Activated naive CD4-positive, alpha-beta T cell treated with anti-CD3 and anti-CD28 coated beads for 36 hours (primary cell): ENCODE data around the gene MITF. TPM values are rescaled to one million over a fixed set of nuclear protein-coding genes. Genes with fewer than 3 reads are reported as not detected.

ENCODE experiments used
- CTCF ChIA-PET: fragments of 350-600 bp; sonication (Branson Sonifier 250); formaldehyde crosslinking; loops from one replicate; lab custom pipeline; 2021; ENCODE audit warnings: antibody characterized with exemption; lab: Charles Lee
- DNase-seq: peaks from one replicate; pipeline ENCODE4 v3.0.0-alpha.2; 2020
- H3K27ac Mint-ChIP-seq: one replicate; pipeline ENCODE4 v1.8.0; 2021; ENCODE audit warnings: mild to moderate bottlenecking, mixed read lengths
- H3K27me3 Mint-ChIP-seq: one replicate; pipeline ENCODE4 v1.8.0; 2021; ENCODE audit warnings: low read depth, mixed read lengths
- H3K36me3 Mint-ChIP-seq: one replicate; pipeline ENCODE4 v1.8.0; 2021; ENCODE audit warnings: low read depth, mixed read lengths
- H3K4me1 Mint-ChIP-seq: one replicate; pipeline ENCODE4 v1.8.0; 2021; ENCODE audit warnings: low read depth, mixed read lengths
- H3K4me3 Mint-ChIP-seq: one replicate; pipeline ENCODE4 v1.8.0; 2021; ENCODE audit warnings: mild to moderate bottlenecking, moderate library complexity, mixed read lengths
- H3K9me3 Mint-ChIP-seq: one replicate; pipeline ENCODE4 v1.8.0; 2021; ENCODE audit warnings: mixed read lengths
- intact Hi-C: fragments of 100-400 bp; cut with micrococcal nuclease; formaldehyde crosslinking; loops from one replicate; pipeline ENCODE4 v1.15.1; 2023
- total RNA-seq, 2 experiments: library from RNA; stranded (reverse); gene quantifications; one replicate each; pipeline ENCODE4 v1.2.3, GENCODE V29; 2021

MITF gene
- total RNA-seq, 2 experiments from 2014 or later, result not detected

GRCh38 chr3:69735893-69736292, 3.4 kb upstream of the MITF start:
- CTCF ChIA-PET, result no interaction called here
- no peaks in the 10 kb centered on the region for H3K9me3 Mint-ChIP-seq

GRCh38 chr3:69737392-69737791, 1.9 kb upstream of the MITF start:
- Mint-ChIP-seq H3K27ac (no peak overlapping the region), H3K9me3 (no peaks in the 10 kb centered on the region), H3K27me3 (peaks cover 47% of the 10 kb centered on the region), H3K4me1 (peaks cover 10% of the 10 kb centered on the region), H3K36me3 (no peaks in the 10 kb centered on the region), H3K4me3 (no peak overlapping the region)
- DNase-seq, result no peak
- CTCF ChIA-PET, result no interaction called here
- intact Hi-C loops, result no loop called here

More at GRCh38 chr3:69735893-69736292, 3.4 kb upstream of the MITF start:
- no peak overlapping the region for H3K27ac Mint-ChIP-seq
- H3K27me3 Mint-ChIP-seq, result peaks cover 39% of the 10 kb centered on the region
- no peak for DNase-seq
- no peaks in the 10 kb centered on the region for H3K36me3 Mint-ChIP-seq
- H3K4me1 Mint-ChIP-seq, result peaks cover 10% of the 10 kb centered on the region
- H3K4me3 Mint-ChIP-seq, result no peak overlapping the region
- intact Hi-C loops, result no loop called here

GRCh38 chr3:69738315-69738714, 949 bp upstream of the MITF start:
- H3K9me3 Mint-ChIP-seq, result no peaks in the 10 kb centered on the region
- CTCF ChIA-PET, result no interaction called here
- intact Hi-C loops, result no loop called here
- H3K4me3 Mint-ChIP-seq, result peak overlapping the region; percentile 63
- H3K27me3 Mint-ChIP-seq, result peaks cover 47% of the 10 kb centered on the region
- H3K27ac Mint-ChIP-seq, result no peak overlapping the region
- H3K4me1 Mint-ChIP-seq, result peaks cover 10% of the 10 kb centered on the region
- DNase-seq, result no peak
- no peaks in the 10 kb centered on the region for H3K36me3 Mint-ChIP-seq

DNA sequence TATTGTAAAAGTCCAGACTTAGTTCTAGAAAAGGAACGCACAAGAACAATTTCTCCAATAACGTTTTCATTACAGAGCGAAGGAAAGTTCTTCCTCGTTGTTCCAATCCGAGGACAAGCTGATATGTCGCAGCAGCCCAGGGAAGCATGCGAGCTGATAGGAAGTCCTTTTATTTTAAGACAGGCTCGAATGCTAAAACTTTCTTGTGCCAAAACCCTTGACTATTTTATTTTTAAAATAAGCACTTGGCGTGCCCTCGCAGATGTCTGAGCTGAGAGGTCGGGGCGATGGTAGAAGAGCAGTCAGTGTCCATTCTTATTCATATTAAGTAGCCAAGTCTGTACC, 433 bp upstream of the MITF start:
- Mint-ChIP-seq H3K9me3 (no peaks in the 10 kb centered on the region), H3K27ac (no peak overlapping the region), H3K4me3 (peak overlapping the region; percentile 63), H3K27me3 (peaks cover 47% of the 10 kb centered on the region), H3K4me1 (peaks cover 10% of the 10 kb centered on the region), H3K36me3 (no peaks in the 10 kb centered on the region)
- intact Hi-C loops, result no loop called here
- CTCF ChIA-PET, result interaction anchor here (0.6 kb wide), 1 partner anchor 79 kb away, joined by 3 read pairs; no protein-coding TSS in a partner anchor
- no peak for DNase-seq

DNA sequence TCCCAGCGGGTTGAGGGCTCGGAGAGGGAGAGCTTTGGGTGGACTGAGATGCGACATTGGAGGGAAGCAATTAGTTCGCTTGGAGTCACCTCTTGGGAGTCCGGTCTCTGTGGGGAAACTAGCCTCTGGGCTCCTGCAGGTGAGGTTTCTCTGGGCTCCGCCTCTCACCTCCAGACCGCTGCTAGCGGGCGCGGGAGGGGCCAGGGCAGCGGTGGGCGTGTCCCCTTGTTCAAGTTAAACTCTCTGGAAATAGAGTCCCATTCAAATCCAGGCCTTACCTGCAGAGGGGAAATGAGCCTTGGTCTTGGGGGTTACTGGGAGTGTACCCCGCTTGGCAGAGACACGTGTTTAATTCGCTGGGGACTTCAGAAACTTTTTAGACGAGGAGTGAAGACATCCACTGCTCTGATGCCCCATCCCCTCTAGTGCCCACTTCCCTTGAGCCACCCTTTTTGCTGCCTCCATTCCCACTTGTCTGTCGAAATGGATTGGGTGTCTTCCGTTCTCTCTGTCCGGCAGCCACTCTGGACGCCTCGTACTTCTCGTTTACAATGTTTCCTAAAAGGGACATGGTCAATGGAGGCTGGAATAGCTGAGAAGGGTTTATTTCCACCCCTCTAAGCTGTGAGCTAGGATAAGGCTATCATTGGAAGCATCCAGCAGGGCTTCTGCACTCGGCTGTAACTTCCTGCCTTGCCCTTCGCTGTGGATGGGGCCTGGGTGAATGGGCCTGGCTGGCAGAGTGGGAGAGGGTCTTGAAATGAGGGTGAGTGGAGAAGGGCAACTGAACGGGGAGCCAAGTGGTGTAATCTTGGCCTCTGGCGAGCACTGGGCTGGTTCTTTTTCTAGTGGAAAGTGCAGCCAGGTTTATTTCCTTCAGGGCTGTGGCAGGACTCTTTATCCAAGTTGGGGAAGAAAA, 1.1 kb downstream of the MITF start:
- CTCF ChIA-PET, result no interaction called here
- H3K4me3 Mint-ChIP-seq, result peak overlapping the region; percentile 49
- no peaks in the 10 kb centered on the region for H3K9me3 Mint-ChIP-seq
- H3K36me3 Mint-ChIP-seq, result no peaks in the 10 kb centered on the region
- intact Hi-C loops, result no loop called here
- DNase-seq, result no peak
- no peak overlapping the region for H3K27ac Mint-ChIP-seq
- H3K4me1 Mint-ChIP-seq, result peaks cover 10% of the 10 kb centered on the region
- peaks cover 45% of the 10 kb centered on the region for H3K27me3 Mint-ChIP-seq

DNA sequence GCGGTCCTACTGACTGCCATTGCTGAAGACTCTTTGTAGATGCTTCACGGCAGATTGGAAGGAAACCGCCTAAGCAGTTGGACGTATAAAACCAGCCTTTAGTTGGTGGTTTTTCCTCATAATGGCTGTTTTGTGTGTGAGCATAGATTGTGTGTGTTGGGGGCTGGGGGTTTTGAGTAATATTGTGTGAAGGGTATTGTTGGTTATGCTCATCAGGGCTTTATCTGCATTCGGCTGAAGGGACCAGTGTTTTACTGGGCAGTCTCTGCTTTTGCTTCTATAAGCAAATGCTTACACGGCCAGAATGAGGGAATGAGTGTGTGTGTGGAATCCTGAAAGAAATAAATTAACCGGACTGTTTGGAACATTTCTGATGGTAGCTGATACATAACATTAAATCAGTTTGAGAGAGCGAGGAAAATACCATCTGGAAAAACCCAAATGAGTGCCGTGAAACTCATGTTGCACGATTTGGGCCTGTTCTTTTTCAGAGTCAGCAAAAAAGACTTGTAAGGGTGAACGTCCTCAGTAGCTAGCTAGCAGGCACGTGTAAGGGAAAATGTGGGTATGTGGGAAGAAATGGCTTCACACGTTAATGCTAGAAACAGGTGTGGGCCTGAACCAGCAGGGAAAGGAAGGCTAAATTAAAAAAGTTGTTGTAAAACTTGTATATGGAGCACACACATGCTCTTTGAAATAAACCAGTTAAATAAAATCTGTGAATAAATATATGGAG, 1.9 kb downstream of the MITF start:
- no peak for DNase-seq
- Mint-ChIP-seq H3K27me3 (peaks cover 40% of the 10 kb centered on the region), H3K4me3 (no peak overlapping the region), H3K36me3 (no peaks in the 10 kb centered on the region), H3K9me3 (no peaks in the 10 kb centered on the region), H3K4me1 (peaks cover 10% of the 10 kb centered on the region), H3K27ac (no peak overlapping the region)
- intact Hi-C loops, result no loop called here
- CTCF ChIA-PET, result no interaction called here

DNA sequence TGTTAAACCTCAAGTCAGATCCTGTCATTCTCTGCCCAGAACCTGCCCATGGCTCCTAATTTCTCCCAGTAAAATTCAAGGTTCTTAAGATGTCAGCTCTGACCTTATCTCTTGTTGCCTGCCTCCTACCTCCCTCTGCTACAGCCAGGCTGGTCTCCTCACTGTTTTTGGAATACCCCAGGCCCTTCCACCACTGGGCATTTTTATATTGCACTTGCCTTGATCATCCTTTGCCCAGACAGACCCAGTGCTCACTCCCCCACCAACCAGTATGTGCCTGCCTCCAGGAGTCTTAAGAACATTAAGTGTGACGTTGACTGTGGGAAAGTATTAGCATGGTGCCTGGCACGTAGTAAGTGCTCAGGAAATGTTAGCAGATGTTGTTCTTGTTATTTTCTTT, 3.1 kb downstream of the MITF start:
- Mint-ChIP-seq H3K4me1 (peaks cover 10% of the 10 kb centered on the region), H3K27ac (no peak overlapping the region), H3K9me3 (no peaks in the 10 kb centered on the region), H3K27me3 (peaks cover 37% of the 10 kb centered on the region), H3K4me3 (no peak overlapping the region), H3K36me3 (no peaks in the 10 kb centered on the region)
- intact Hi-C loops, result no loop called here
- DNase-seq, result no peak
- CTCF ChIA-PET, result no interaction called here

- H3K27ac Mint-ChIP-seq, result no peak overlapping the region
- CTCF ChIA-PET, result no interaction called here
- H3K4me3 Mint-ChIP-seq, result no peak overlapping the region
- H3K4me1 Mint-ChIP-seq, result peaks cover 10% of the 10 kb centered on the region
- peaks cover 22% of the 10 kb centered on the region for H3K27me3 Mint-ChIP-seq
- intact Hi-C loops, result no loop called here
- no peaks in the 10 kb centered on the region for H3K9me3 Mint-ChIP-seq
- H3K36me3 Mint-ChIP-seq, result no peaks in the 10 kb centered on the region
- DNase-seq, result no peak
Measured at GRCh38 chr3:69743975-69744906, 5.0 kb downstream of the MITF start.

DNA sequence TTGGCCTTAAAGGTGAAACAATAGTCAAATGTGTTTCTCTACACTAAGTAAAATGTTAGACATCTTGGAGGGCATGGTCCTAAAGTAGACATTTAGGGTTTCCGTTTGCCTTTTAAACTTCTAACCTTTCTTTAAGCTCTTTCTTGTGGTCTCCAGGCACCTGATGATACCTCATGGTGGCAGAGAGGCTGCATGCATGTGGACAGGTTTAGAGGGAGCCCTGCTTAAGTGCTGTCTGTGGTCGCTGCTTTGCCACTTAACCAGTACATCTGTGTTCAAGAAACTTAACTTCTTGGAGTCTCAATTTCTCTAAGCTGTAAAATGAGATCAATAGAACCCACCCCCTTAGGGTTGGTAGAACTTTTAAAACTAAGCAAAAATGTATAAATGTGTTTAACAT, 6.2 kb downstream of the MITF start:
- peaks cover 14% of the 10 kb centered on the region for H3K27me3 Mint-ChIP-seq
- intact Hi-C loops, result no loop called here
- peaks cover 6% of the 10 kb centered on the region for H3K4me1 Mint-ChIP-seq
- H3K9me3 Mint-ChIP-seq, result no peaks in the 10 kb centered on the region
- no peaks in the 10 kb centered on the region for H3K36me3 Mint-ChIP-seq
- no peak overlapping the region for H3K27ac Mint-ChIP-seq
- no peak overlapping the region for H3K4me3 Mint-ChIP-seq
- no peak for DNase-seq
- CTCF ChIA-PET, result interaction anchor here (0.7 kb wide), 1 partner anchor 362 kb away, joined by 3 read pairs; no protein-coding TSS in a partner anchor

DNA sequence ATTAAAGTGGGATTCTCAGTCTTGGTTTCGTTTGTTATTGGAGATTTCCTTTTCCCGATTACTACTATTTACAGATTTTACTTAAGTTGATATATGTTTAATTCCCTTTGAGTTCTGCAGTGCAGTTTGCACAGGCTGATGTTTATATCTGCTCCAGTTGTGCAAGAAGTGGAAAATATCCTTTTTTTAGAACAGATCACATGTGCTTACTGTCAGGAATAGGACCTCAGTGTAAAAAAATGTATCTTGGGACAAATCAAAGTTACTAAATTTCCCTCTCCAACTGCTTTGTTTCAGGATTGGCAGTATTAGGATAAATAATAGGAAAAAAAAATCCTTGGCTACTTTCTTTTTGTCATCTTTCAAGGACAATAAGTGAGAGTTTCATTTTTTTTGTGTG, 6.9 kb downstream of the MITF start:
- intact Hi-C loops, result no loop called here
- Mint-ChIP-seq H3K4me1 (peaks cover 5% of the 10 kb centered on the region), H3K4me3 (no peak overlapping the region), H3K9me3 (no peaks in the 10 kb centered on the region), H3K36me3 (no peaks in the 10 kb centered on the region), H3K27ac (no peak overlapping the region), H3K27me3 (peaks cover 8% of the 10 kb centered on the region)
- CTCF ChIA-PET, result no interaction called here
- DNase-seq, result no peak

DNA sequence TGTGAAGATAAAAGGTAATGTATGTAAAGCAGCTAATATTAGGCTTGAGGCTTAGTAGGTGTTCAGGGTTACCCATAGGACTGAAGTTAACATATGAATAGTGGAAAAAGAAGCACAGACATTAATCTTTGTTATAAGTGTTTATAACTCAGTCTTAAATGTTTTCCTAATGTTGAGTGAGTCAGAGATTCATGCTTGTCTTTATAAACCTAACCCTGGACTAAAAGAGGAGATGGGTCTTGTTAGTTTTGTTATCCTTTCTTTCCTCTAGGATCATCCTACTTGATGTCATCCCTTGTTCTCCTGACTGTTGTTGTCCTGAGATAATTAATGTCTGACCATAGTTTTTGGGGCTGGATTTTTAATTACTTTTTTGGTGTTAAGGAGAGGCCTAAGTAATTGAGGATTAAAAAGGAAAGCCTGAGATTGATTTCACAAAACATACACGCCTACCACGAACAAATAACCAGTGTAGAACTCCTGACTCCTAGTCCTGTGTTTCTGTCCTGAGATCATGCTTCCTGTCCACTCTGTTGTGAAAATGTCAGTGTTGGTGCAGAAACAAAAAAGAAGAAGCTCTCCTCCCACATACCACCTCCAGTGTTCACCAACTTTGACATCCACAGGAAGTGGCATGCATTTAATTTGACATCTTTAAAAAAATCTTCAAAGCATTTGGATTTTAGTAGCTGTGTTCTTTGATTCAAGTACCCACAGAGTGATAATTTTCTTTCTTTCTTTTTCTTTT, 8.4 kb downstream of the MITF start:
- Mint-ChIP-seq H3K27ac (no peak overlapping the region), H3K27me3 (no peaks in the 10 kb centered on the region)

More for the DNA sequence above, 8.4 kb downstream of the MITF start:
- intact Hi-C loops, result no loop called here
- peaks cover 3% of the 10 kb centered on the region for H3K9me3 Mint-ChIP-seq
- H3K4me3 Mint-ChIP-seq, result no peak overlapping the region
- H3K4me1 Mint-ChIP-seq, result peaks cover 5% of the 10 kb centered on the region
- H3K36me3 Mint-ChIP-seq, result no peaks in the 10 kb centered on the region
- DNase-seq, result no peak
- CTCF ChIA-PET, result no interaction called here
